Testis (tissue), 2 donors: Measurements from ENCODE around the gene ELN.

Experiments
- POLR2A ChIP-seq: fragments of 450-650 bp; IDR thresholded peaks from one replicate; pipeline ENCODE4 v1.6.1; 2017; ENCODE audit warnings: antibody characterized with exemption, mild to moderate bottlenecking, moderate library complexity
- TF ChIP-seq, protein P1 (sequence below), 3 experiments: fragments of 450-650 bp in 2 of 3; fragments of 200-600 bp in 1 of 3; sonication (generic) in 1 of 3; IDR thresholded peaks; one replicate each; pipeline ENCODE4 v1.5.1; 2016 to 2019; ENCODE audit warnings: antibody characterized with exemption in 3 of 3, mild to moderate bottlenecking in 2 of 3, moderate library complexity in 1 of 3

DNA sequence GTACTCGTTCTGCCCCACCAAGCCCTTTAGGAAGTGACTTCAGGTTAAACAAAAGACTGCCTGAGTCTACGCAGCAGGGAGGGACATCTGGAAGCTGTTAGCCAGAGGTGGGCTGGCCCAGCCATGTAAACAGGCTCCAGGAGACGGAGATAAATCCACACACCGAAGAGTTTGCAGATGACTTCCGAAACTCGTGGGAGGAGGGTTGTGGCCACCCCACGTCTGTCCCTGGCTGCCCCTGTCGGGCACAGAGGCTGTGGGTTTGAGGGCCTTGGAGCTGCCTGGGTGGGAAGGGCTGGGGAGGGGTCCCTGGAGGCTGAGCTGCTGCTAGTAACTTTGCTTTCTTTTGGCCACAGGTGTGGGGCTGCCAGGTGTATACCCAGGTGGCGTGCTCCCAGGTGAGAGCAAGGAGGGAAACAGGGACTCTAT lies 15.6 kb downstream of the ELN start:
- TF ChIP-seq, protein P1, sequence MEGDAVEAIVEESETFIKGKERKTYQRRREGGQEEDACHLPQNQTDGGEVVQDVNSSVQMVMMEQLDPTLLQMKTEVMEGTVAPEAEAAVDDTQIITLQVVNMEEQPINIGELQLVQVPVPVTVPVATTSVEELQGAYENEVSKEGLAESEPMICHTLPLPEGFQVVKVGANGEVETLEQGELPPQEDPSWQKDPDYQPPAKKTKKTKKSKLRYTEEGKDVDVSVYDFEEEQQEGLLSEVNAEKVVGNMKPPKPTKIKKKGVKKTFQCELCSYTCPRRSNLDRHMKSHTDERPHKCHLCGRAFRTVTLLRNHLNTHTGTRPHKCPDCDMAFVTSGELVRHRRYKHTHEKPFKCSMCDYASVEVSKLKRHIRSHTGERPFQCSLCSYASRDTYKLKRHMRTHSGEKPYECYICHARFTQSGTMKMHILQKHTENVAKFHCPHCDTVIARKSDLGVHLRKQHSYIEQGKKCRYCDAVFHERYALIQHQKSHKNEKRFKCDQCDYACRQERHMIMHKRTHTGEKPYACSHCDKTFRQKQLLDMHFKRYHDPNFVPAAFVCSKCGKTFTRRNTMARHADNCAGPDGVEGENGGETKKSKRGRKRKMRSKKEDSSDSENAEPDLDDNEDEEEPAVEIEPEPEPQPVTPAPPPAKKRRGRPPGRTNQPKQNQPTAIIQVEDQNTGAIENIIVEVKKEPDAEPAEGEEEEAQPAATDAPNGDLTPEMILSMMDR (IDR thresholded peaks at IDR 0.05), result no peak
- no peak for TF ChIP-seq POLR2A
